Neuronal stem cell (in vitro differentiated cells): Measurements from ENCODE around the gene CHCHD3.

ENCODE experiments used
- DNase-seq: peaks from one replicate; pipeline ENCODE4 v3.0.0-alpha.2; 2013; ENCODE audit warnings: low spot score
- H2AFZ ChIP-seq: one replicate; pipeline ENCODE4 v1.6.1; 2013; ENCODE audit warnings: mild to moderate bottlenecking, low read length, inconsistent platforms
- H2AK5ac ChIP-seq: 2 replicates; pipeline ENCODE4 v1.6.1; 2013; ENCODE audit warnings: low read depth, mild to moderate bottlenecking, inconsistent platforms, low read length, moderate library complexity, mixed read lengths
- H2BK120ac ChIP-seq: 2 replicates; pipeline ENCODE4 v1.6.1; 2013; ENCODE audit warnings: low read depth, mild to moderate bottlenecking, inconsistent platforms, low read length, moderate library complexity, mixed read lengths
- H2BK12ac ChIP-seq: one replicate; pipeline ENCODE4 v1.6.1; 2013; ENCODE audit warnings: low read length, inconsistent platforms
- H2BK15ac ChIP-seq: 2 replicates; pipeline ENCODE4 v1.6.1; 2013; ENCODE audit warnings: mild to moderate bottlenecking, low read length, inconsistent platforms, mixed read lengths
- H2BK5ac ChIP-seq: one replicate; pipeline ENCODE4 v1.6.1; 2013; ENCODE audit warnings: inconsistent platforms, mild to moderate bottlenecking, low read length, moderate library complexity
- H3K14ac ChIP-seq: one replicate; pipeline ENCODE4 v1.6.1; 2013; ENCODE audit warnings: low read length, inconsistent platforms
- H3K18ac ChIP-seq: 2 replicates; pipeline ENCODE4 v1.6.1; 2013; ENCODE audit warnings: low read length, inconsistent platforms
- H3K23ac ChIP-seq: 2 replicates; pipeline ENCODE4 v1.6.1; 2013; ENCODE audit warnings: low read depth, mild to moderate bottlenecking, mixed read lengths, low read length, inconsistent platforms; ENCODE audit not compliant: poor library complexity
- H3K27ac ChIP-seq: replicated peaks from 3 replicates; pipeline ENCODE4 v1.5.1; 2013; ENCODE audit warnings: low read length, inconsistent platforms
- H3K27me3 ChIP-seq, 3 experiments: 2 replicates each; pipeline ENCODE4 v1.6.1; 2013; ENCODE audit warnings: low read length in 3 of 3, mild to moderate bottlenecking in 2 of 3, inconsistent platforms in 1 of 3, low read depth in 1 of 3, mixed read lengths in 1 of 3, moderate library complexity in 1 of 3; ENCODE audit not compliant: control insufficient read depth in 3 of 3, insufficient read depth in 3 of 3
- H3K36me3 ChIP-seq, 2 donors: replicated peaks in 1 of 2; 2 replicates each; pipeline ENCODE4 v1.6.1; 2013; ENCODE audit warnings: low read length in 2 of 2; ENCODE audit not compliant: control insufficient read depth in 2 of 2, insufficient read depth in 2 of 2
- H3K4ac ChIP-seq: 2 replicates; pipeline ENCODE4 v1.6.1; 2013; ENCODE audit warnings: inconsistent platforms, mild to moderate bottlenecking, low read length, moderate library complexity
- H3K4me1 ChIP-seq, 2 donors: 1 replicate in 1 of 2; 2 replicates in 1 of 2; pipeline ENCODE4 v1.6.1; 2013; ENCODE audit warnings: low read length in 2 of 2, low read depth in 1 of 2; ENCODE audit not compliant: control insufficient read depth in 2 of 2, insufficient read depth in 1 of 2
- H3K4me2 ChIP-seq: one replicate; pipeline ENCODE4 v1.6.1; 2013; ENCODE audit warnings: mild to moderate bottlenecking, low read length, inconsistent platforms; ENCODE audit not compliant: insufficient read depth, poor library complexity, severe bottlenecking
- H3K4me3 ChIP-seq, 2 donors: 2 replicates each; pipeline ENCODE4 v1.5.1; 2013; ENCODE audit warnings: low read length in 2 of 2, mild to moderate bottlenecking in 2 of 2, inconsistent platforms in 1 of 2, moderate library complexity in 1 of 2
- H3K79me1 ChIP-seq: one replicate; pipeline ENCODE4 v1.6.1; 2013; ENCODE audit warnings: low read depth, mild to moderate bottlenecking, inconsistent platforms, low read length, moderate library complexity
- H3K9ac ChIP-seq: one replicate; pipeline ENCODE4 v1.6.1; 2013; ENCODE audit warnings: mild to moderate bottlenecking, low read depth, low read length, inconsistent platforms; ENCODE audit not compliant: poor library complexity
- H3K9me3 ChIP-seq, 2 donors: replicated peaks in 1 of 2; 2 replicates each; pipeline versions ENCODE3 to v1.6.1; 2013; ENCODE audit warnings: low read length in 2 of 2, mild to moderate bottlenecking in 2 of 2, inconsistent platforms in 1 of 2, low read depth in 1 of 2, mixed read lengths in 1 of 2, moderate library complexity in 1 of 2; ENCODE audit not compliant: control insufficient read depth in 2 of 2, insufficient read depth in 1 of 2
- H4K8ac ChIP-seq: one replicate; pipeline ENCODE4 v1.6.1; 2013; ENCODE audit warnings: low read depth, mild to moderate bottlenecking, inconsistent platforms, low read length, moderate library complexity
- H4K91ac ChIP-seq: one replicate; pipeline ENCODE4 v1.6.1; 2013; ENCODE audit warnings: low read length, low read depth, mild to moderate bottlenecking, inconsistent platforms; ENCODE audit not compliant: poor library complexity
- WGBS, 2 donors: extraction: QIAGEN DNeasy Blood & Tissue Kit; methylation state at CpG; one replicate each; pipeline ENCODE4 v1.1.7; 2013; ENCODE audit warnings: missing lambda C conversion rate in 2 of 2, mixed read lengths in 1 of 2; ENCODE audit not compliant: insufficient read length in 2 of 2, insufficient replicate concordance in 1 of 2; ENCODE audit errors: extremely low coverage in 2 of 2; 5-methylcytosine and 5-hydroxymethylcytosine counted together

Gene CHCHD3

DNA sequence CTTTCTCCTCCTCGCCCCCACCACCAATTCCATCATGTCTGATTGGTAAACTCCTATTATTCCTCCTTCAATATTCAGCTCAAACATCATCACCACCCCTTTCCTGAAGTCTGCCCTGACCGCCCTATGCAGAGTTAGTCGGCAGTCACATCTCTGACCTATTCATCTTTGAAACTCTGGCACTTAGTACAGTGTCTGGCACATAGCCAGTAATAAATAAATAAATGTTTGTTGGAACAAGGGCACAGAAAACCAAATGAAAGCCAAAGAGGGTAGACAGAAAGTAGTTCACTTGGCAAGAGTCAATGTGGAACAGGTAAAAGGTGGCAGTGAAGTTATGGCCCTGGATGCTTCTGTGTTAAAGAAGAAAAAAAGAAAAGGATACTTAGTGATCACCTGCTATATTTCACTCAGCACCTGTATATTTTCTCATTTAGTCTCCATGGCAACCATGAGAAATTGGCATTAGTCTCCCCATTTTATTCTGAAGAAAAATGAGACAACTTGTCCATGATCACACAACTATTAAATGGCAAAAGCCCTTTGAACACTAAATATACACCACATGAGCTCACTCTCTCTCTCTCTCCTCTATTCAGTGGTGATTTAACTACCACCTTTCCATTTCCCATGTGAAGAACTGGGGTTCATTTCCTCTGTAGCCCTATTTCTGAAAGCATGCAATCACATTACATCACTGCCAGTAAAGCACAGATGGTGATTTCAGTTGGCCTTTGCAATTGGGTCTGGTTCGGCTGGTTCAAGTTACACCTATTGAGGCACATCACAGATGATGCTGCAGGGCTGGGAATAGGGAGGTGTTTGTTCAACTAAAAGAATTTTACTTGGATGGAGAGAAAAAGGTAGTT is 25.3 kb downstream of the CHCHD3 start:
- Histone ChIP-seq H3K27me3 (no peaks in the 10 kb centered on the region), H4K91ac (no peak overlapping the region), H3K4me3 (no peak overlapping the region), H3K9ac (no peak overlapping the region), H3K9me3 (no peaks in the 10 kb centered on the region), H2BK120ac (no peak overlapping the region), H3K27ac (no peak overlapping the region), H3K4me2 (no peak overlapping the region), H3K4me1 (no peaks in the 10 kb centered on the region), H2BK12ac (no peak overlapping the region), H3K79me1 (peaks cover 2% of the 10 kb centered on the region), H2BK15ac (no peak overlapping the region), H2BK5ac (no peak overlapping the region), H3K18ac (no peak overlapping the region), H4K8ac (no peak overlapping the region), H3K4ac (no peak overlapping the region), H3K23ac (no peak overlapping the region), H3K36me3 (peaks cover 0 to 8% of the 10 kb centered on the region in 2 donors), H2AK5ac (no peak overlapping the region), H3K14ac (no peak overlapping the region), H2AFZ (no peak overlapping the region)
- DNase-seq = no peak
- WGBS, 2 donors = 100% methylated on average over 1 of the region's 4 CpGs; no CpG with 5 or more reads in 1 of the 2 donors

DNA sequence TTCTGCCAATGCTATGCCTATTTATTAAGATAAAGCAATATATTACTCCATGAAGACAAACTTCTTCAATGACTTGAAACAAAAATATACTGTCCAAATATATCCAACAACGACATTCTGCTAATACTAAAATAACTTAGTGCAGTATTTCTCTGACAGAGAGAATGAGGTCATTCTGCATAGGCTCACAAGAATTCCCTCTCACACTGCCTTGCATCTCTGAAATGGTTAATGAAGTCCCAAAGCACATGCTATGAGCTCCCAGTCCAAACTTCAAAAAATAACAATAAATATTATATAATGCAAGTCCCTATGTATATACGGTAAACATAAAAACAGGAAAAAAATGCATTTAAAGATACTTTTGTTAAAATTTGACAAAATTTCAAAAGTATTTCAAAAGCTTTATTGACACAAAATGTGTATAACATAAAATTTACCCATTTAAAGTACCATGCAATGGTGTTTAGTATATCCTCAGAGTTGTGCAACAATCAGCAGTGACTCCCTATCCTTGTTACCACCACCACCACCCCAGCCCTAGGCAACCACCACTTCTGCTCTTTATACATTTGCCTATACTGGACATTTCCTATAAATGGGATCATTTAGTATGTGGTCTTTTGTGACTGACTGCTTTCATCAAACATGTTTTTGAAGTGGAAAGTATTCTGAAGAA is 27.6 kb downstream of the CHCHD3 start:
- no peak overlapping the region for H3K23ac ChIP-seq
- H2BK15ac ChIP-seq = no peak overlapping the region
- no peak overlapping the region for H3K4me2 ChIP-seq
- no peak overlapping the region for H3K4me3 ChIP-seq
- H3K4me1 ChIP-seq = no peaks in the 10 kb centered on the region
- H3K18ac ChIP-seq = no peak overlapping the region
- no peak overlapping the region for H2BK120ac ChIP-seq
- no peaks in the 10 kb centered on the region for H3K79me1 ChIP-seq
- no peaks in the 10 kb centered on the region for H3K9me3 ChIP-seq
- no peak overlapping the region for H4K8ac ChIP-seq
- no peak overlapping the region for H2AK5ac ChIP-seq
- H2BK12ac ChIP-seq = no peak overlapping the region
- H2AFZ ChIP-seq = no peak overlapping the region
- H2BK5ac ChIP-seq = no peak overlapping the region
- no peak overlapping the region for H3K9ac ChIP-seq
- WGBS, 2 donors = no CpG with 5 or more reads among the region's 2 CpGs
- no peaks in the 10 kb centered on the region for H3K27me3 ChIP-seq
- H3K14ac ChIP-seq = no peak overlapping the region
- no peak overlapping the region for H4K91ac ChIP-seq
- H3K4ac ChIP-seq = no peak overlapping the region
- no peak overlapping the region for H3K27ac ChIP-seq
- no peak for DNase-seq
- peaks cover 0 to 5% of the 10 kb centered on the region in 2 donors for H3K36me3 ChIP-seq

DNA sequence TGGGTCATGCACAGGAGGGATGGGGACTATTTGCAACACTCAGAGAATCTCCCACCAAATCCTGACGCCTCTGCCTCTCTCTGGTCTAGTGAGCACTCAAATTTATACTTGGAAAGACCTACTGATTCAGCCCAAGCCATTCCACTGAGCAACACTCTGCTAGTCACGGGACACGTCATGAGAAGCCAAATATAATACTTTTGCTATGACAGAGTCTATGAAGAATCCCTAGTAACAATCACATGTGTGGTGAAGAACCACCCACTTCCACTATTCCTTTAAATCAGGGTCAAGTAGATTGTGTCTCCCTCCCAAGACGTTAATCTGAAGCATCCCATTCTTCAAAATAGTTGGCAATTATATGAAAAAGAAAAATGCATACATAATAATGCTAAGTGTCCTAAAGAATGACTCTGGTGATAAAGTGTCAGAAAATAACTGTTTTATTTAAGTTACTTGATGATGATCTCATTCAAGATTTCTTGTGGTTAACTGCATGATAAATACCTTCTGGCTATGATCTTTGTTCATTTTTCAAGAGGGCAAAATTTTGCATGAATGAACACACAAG is 28.5 kb downstream of the CHCHD3 start:
- Histone ChIP-seq H4K91ac (no peak overlapping the region), H2BK5ac (no peak overlapping the region), H3K23ac (no peak overlapping the region), H3K4me1 (no peaks in the 10 kb centered on the region), H3K27me3 (no peaks in the 10 kb centered on the region), H3K18ac (no peak overlapping the region), H2AK5ac (no peak overlapping the region), H2AFZ (no peak overlapping the region), H3K27ac (no peak overlapping the region), H3K9ac (no peak overlapping the region), H2BK12ac (no peak overlapping the region), H3K14ac (no peak overlapping the region), H4K8ac (no peak overlapping the region), H3K4me2 (no peak overlapping the region), H2BK120ac (no peak overlapping the region), H3K36me3 (peaks cover 0 to 5% of the 10 kb centered on the region in 2 donors), H2BK15ac (no peak overlapping the region), H3K9me3 (no peaks in the 10 kb centered on the region), H3K4ac (no peak overlapping the region), H3K79me1 (no peaks in the 10 kb centered on the region), H3K4me3 (no peak overlapping the region)
- WGBS, 2 donors = no CpG with 5 or more reads among the region's 4 CpGs
- DNase-seq = no peak

DNA sequence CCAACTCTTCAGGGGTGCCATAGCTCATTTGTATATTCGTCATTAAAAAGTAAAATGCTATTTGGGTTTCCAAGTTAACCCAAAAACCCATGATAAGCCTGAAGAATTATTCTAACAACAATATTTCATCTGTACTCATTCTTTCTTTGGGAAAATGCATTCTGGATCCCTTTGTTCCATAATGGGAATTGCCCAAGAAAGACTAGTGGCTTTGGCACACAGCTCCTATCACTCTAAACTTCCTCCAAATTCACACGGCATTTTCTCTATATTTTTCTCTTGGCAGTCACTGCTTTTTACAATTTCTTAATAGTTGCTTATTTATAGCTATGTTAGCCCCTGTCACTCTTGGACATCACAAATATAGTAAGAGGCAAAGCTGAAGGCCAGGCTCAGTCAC is 29.1 kb downstream of the CHCHD3 start:
- Histone ChIP-seq H3K36me3 (peaks cover 0 to 5% of the 10 kb centered on the region in 2 donors), H3K79me1 (no peaks in the 10 kb centered on the region), H2AFZ (no peak overlapping the region), H3K4ac (no peak overlapping the region), H2BK12ac (no peak overlapping the region), H2AK5ac (no peak overlapping the region), H3K4me2 (no peak overlapping the region), H3K9ac (no peak overlapping the region), H3K9me3 (no peaks in the 10 kb centered on the region), H3K27me3 (no peaks in the 10 kb centered on the region), H3K23ac (no peak overlapping the region), H3K14ac (no peak overlapping the region), H2BK15ac (no peak overlapping the region), H4K8ac (no peak overlapping the region), H2BK120ac (no peak overlapping the region), H3K4me1 (no peaks in the 10 kb centered on the region), H3K27ac (no peak overlapping the region), H2BK5ac (no peak overlapping the region), H3K18ac (no peak overlapping the region), H4K91ac (no peak overlapping the region), H3K4me3 (no peak overlapping the region)
- no CpG with 5 or more reads among the region's 2 CpGs for WGBS, 2 donors
- DNase-seq = no peak
